GM12874 (cell line): ENCODE data around the gene SLC2A5.

ENCODE experiments used
- CTCF ChIP-seq: IDR thresholded peaks from 2 replicates; pipeline ENCODE4 v1.5.1; 2011; ENCODE audit warnings: low read depth, mild to moderate bottlenecking, control low read depth, low read length, moderate library complexity; ENCODE audit not compliant: insufficient read depth

SLC2A5 gene

GRCh38 chr1:8988618-8988967, 80.8 kb downstream of the SLC2A5 start:
- TF ChIP-seq CTCF = no peak

GRCh38 chr1:8987881-8988617, 81.4 kb downstream of the SLC2A5 start:
- TF ChIP-seq CTCF = peak; percentile 92

GRCh38 chr1:8986814-8987190, 82.6 kb downstream of the SLC2A5 start:
- TF ChIP-seq CTCF = no peak

GRCh38 chr1:8985915-8986813, 83.3 kb downstream of the SLC2A5 start:
- no peak for TF ChIP-seq CTCF
